ENCODE data around the gene RASGRF1.

Gene RASGRF1

GRCh38 chr15:78951841-78952238 lies 138.7 kb downstream of the RASGRF1 start:
- no peaks in the 10 kb centered on the region for H3K9me3 ChIP-seq (ENCODE audit: control insufficient read depth, low read length)
- H3K4me2 ChIP-seq (ENCODE audit: low read length), result no peak overlapping the region
- H3K9ac ChIP-seq, result no peak overlapping the region
- no peaks in the 10 kb centered on the region for H3K4me1 ChIP-seq
- no peak overlapping the region for H3K27ac ChIP-seq
- H3K27me3 ChIP-seq (ENCODE audit: control insufficient read depth, insufficient read depth, low read length), result no peaks in the 10 kb centered on the region
- H3K79me2 ChIP-seq, result no peaks in the 10 kb centered on the region
- no peak overlapping the region for H3K4me3 ChIP-seq (ENCODE audit: low read depth, low read length)
- no peaks in the 10 kb centered on the region for H3K36me3 ChIP-seq (ENCODE audit: control insufficient read depth, insufficient read depth, low read length)
- H2AFZ ChIP-seq, result no peak overlapping the region
- TF ChIP-seq CTCF (IDR thresholded peaks at IDR 0.05), result no peak

GRCh38 chr15:78950902-78951840 lies 139.4 kb downstream of the RASGRF1 start:
- Histone ChIP-seq H3K27ac (no peak overlapping the region), H2AFZ (no peak overlapping the region), H3K4me3 (ENCODE audit: low read depth, low read length) (no peak overlapping the region), H3K79me2 (no peaks in the 10 kb centered on the region), H3K36me3 (ENCODE audit: control insufficient read depth, insufficient read depth, low read length) (no peaks in the 10 kb centered on the region), H3K9me3 (ENCODE audit: control insufficient read depth, low read length) (no peaks in the 10 kb centered on the region), H3K4me1 (no peaks in the 10 kb centered on the region), H3K27me3 (ENCODE audit: control insufficient read depth, insufficient read depth, low read length) (no peaks in the 10 kb centered on the region), H3K9ac (no peak overlapping the region), H3K4me2 (ENCODE audit: low read length) (no peak overlapping the region)
- TF ChIP-seq CTCF (IDR thresholded peaks at IDR 0.05), result no peak

GRCh38 chr15:78950343-78950742 lies 140.2 kb downstream of the RASGRF1 start:
- no peak overlapping the region for H3K27ac ChIP-seq
- no peak overlapping the region for H2AFZ ChIP-seq
- no peaks in the 10 kb centered on the region for H3K4me1 ChIP-seq
- no peak overlapping the region for H3K9ac ChIP-seq
- H3K36me3 ChIP-seq (ENCODE audit: control insufficient read depth, insufficient read depth, low read length), result no peaks in the 10 kb centered on the region
- no peaks in the 10 kb centered on the region for H3K79me2 ChIP-seq
- H3K4me3 ChIP-seq (ENCODE audit: low read depth, low read length), result no peak overlapping the region
- H3K27me3 ChIP-seq (ENCODE audit: control insufficient read depth, insufficient read depth, low read length), result no peaks in the 10 kb centered on the region
- H3K4me2 ChIP-seq (ENCODE audit: low read length), result no peak overlapping the region
- H3K9me3 ChIP-seq (ENCODE audit: control insufficient read depth, low read length), result no peaks in the 10 kb centered on the region
- TF ChIP-seq CTCF (IDR thresholded peaks at IDR 0.05), result no peak

- Histone ChIP-seq H3K9me3 (ENCODE audit: control insufficient read depth, low read length) (no peaks in the 10 kb centered on the region), H2AFZ (no peak overlapping the region), H3K79me2 (no peaks in the 10 kb centered on the region), H3K36me3 (ENCODE audit: control insufficient read depth, insufficient read depth, low read length) (no peaks in the 10 kb centered on the region), H3K4me2 (ENCODE audit: low read length) (no peak overlapping the region), H3K27me3 (ENCODE audit: control insufficient read depth, insufficient read depth, low read length) (no peaks in the 10 kb centered on the region), H3K9ac (no peak overlapping the region), H3K27ac (no peak overlapping the region), H3K4me3 (ENCODE audit: low read depth, low read length) (no peak overlapping the region), H3K4me1 (no peaks in the 10 kb centered on the region)
- no peak for TF ChIP-seq CTCF (IDR thresholded peaks at IDR 0.05)
Observed at GRCh38 chr15:78949461-78949860, 141.1 kb downstream of the RASGRF1 start.

- no peaks in the 10 kb centered on the region for H3K27me3 ChIP-seq (ENCODE audit: control insufficient read depth, insufficient read depth, low read length)
- no peaks in the 10 kb centered on the region for H3K36me3 ChIP-seq (ENCODE audit: control insufficient read depth, insufficient read depth, low read length)
- H2AFZ ChIP-seq, result no peak overlapping the region
- H3K9me3 ChIP-seq (ENCODE audit: control insufficient read depth, low read length), result no peaks in the 10 kb centered on the region
- H3K4me1 ChIP-seq, result no peaks in the 10 kb centered on the region
- H3K79me2 ChIP-seq, result no peaks in the 10 kb centered on the region
- H3K27ac ChIP-seq, result no peak overlapping the region
- no peak overlapping the region for H3K4me2 ChIP-seq (ENCODE audit: low read length)
- TF ChIP-seq CTCF (IDR thresholded peaks at IDR 0.05), result no peak
- H3K4me3 ChIP-seq (ENCODE audit: low read depth, low read length), result no peak overlapping the region
- no peak overlapping the region for H3K9ac ChIP-seq
Observed at GRCh38 chr15:78947506-78947905, 143.1 kb downstream of the RASGRF1 start.
